K562 (cell line): ENCODE data around the gene CCNL1. TPM values are rescaled to one million over a fixed set of nuclear protein-coding genes. Genes with fewer than 3 reads are reported as not detected.

Experiments used
- BMI1 ChIP-seq: fragments of 150-350 bp; IDR thresholded peaks from 2 replicates; pipeline ENCODE4 v1.6.1; 2014; ENCODE audit warnings: low read length
- DIDO1 ChIP-seq: fragments of 450-650 bp; IDR thresholded peaks from 2 replicates; pipeline ENCODE4 v1.6.1; 2016; ENCODE audit warnings: low read depth, missing biosample characterization, missing genetic modification characterization
- EP300 ChIP-seq: IDR thresholded peaks from 2 replicates; pipeline ENCODE4 v1.6.1; 2012; ENCODE audit warnings: low read length, improper control_type of control experiment
- ERF ChIP-seq: fragments of 450-650 bp; formaldehyde crosslinking; IDR thresholded peaks from 2 replicates; pipeline ENCODE4 v1.4.0; 2020; ENCODE audit warnings: mild to moderate bottlenecking, mixed read lengths
- ETV1 ChIP-seq: fragments of 450-650 bp; conservative IDR thresholded peaks from 2 replicates; pipeline ENCODE4 v1.6.1; 2016; ENCODE audit warnings: missing genetic modification characterization, control low read depth, low read depth, missing compliant biosample characterization
- EZH2 ChIP-seq: IDR thresholded peaks from 2 replicates; pipeline ENCODE4 v1.6.1; 2012; ENCODE audit warnings: low read depth, mild to moderate bottlenecking, inconsistent platforms, low read length, borderline replicate concordance
- FOXA1 ChIP-seq: fragments of 450-650 bp; IDR thresholded peaks from 2 replicates; pipeline ENCODE4 v1.6.1; 2016; ENCODE audit warnings: mild to moderate bottlenecking, borderline replicate concordance
- GATAD2A ChIP-seq: fragments of 450-650 bp; IDR thresholded peaks from 2 replicates; pipeline ENCODE4 v1.6.1; 2017
- HMG20B ChIP-seq: fragments of 250-450 bp; sonication (Bioruptor Pico); IDR thresholded peaks from 2 replicates; pipeline ENCODE4 v1.5.0; 2021; ENCODE audit warnings: mild to moderate bottlenecking
- HSF4 ChIP-seq: fragments of 250-450 bp; sonication (Bioruptor Pico); IDR thresholded peaks from 2 replicates; pipeline ENCODE4 v2.1.2; 2022; ENCODE audit warnings: mild to moderate bottlenecking, moderate library complexity, borderline replicate concordance
- ILF3 ChIP-seq: fragments of 450-650 bp; IDR thresholded peaks from 2 replicates; pipeline ENCODE4 v1.6.1; 2018; ENCODE audit warnings: antibody characterized with exemption, mild to moderate bottlenecking, moderate library complexity, borderline replicate concordance
- KAT2B ChIP-seq: IDR thresholded peaks from one replicate; pipeline ENCODE4 v1.6.1; 2012; ENCODE audit warnings: low read depth, mild to moderate bottlenecking, control low read depth, inconsistent platforms, low read length, moderate library complexity
- KLF6 ChIP-seq: fragments of 250-450 bp; sonication (Bioruptor Pico); IDR thresholded peaks from 2 replicates; pipeline ENCODE4 v1.4.0; 2020; ENCODE audit warnings: mild to moderate bottlenecking, moderate library complexity, borderline replicate concordance
- MEIS2 ChIP-seq: fragments of 450-650 bp; IDR thresholded peaks from 2 replicates; pipeline ENCODE4 v1.6.1; 2014; ENCODE audit warnings: mild to moderate bottlenecking; ENCODE audit not compliant: partially characterized antibody
- NELFE ChIP-seq: IDR thresholded peaks from 2 replicates; pipeline ENCODE4 v1.6.1; 2011; ENCODE audit warnings: mild to moderate bottlenecking; ENCODE audit not compliant: insufficient read depth, insufficient read length
- NFYB ChIP-seq: IDR thresholded peaks from 2 replicates; pipeline ENCODE4 v1.6.1; 2011; ENCODE audit warnings: mild to moderate bottlenecking, moderate library complexity; ENCODE audit not compliant: insufficient read length; ENCODE audit errors: extremely low read depth
- NKRF ChIP-seq: fragments of 450-650 bp; IDR thresholded peaks from 2 replicates; pipeline ENCODE4 v1.6.1; 2016; ENCODE audit warnings: borderline replicate concordance
- NR1H2 ChIP-seq: sonication (generic); formaldehyde crosslinking; IDR thresholded peaks from 2 replicates; pipeline ENCODE4 v1.4.0; 2020; ENCODE audit warnings: mild to moderate bottlenecking, missing genetic modification reagents
- NR2C2 ChIP-seq, 2 experiments: fragments of 200-800 bp in 1 of 2; sonication (Bioruptor generic) in 1 of 2; sonication (generic) in 1 of 2; formaldehyde crosslinking in 1 of 2; IDR thresholded peaks; 2 replicates each; pipeline versions ENCODE4 v1.6.1 to v1.8.0; 2016 to 2022; ENCODE audit warnings: mild to moderate bottlenecking in 1 of 2, missing compliant biosample characterization in 1 of 2, missing genetic modification characterization in 1 of 2, missing genetic modification reagents in 1 of 2
- PHF20 ChIP-seq: fragments of 450-650 bp; IDR thresholded peaks from 2 replicates; pipeline ENCODE4 v1.6.1; 2018; ENCODE audit not compliant: partially characterized antibody
- RCOR1 ChIP-seq, 2 experiments: IDR thresholded peaks; 2 replicates each; pipeline ENCODE4 v1.6.1; 2012; ENCODE audit warnings: low read depth in 2 of 2, low read length in 2 of 2, borderline replicate concordance in 1 of 2, improper control_type of control experiment in 1 of 2
- SMAD2 ChIP-seq: fragments of 150-350 bp; IDR thresholded peaks from 2 replicates; pipeline ENCODE4 v1.6.1; 2014; ENCODE audit warnings: low read depth, mild to moderate bottlenecking, low read length
- SMARCE1 ChIP-seq: fragments of 450-650 bp; IDR thresholded peaks from 2 replicates; pipeline ENCODE4 v1.7.1; 2016; ENCODE audit warnings: mild to moderate bottlenecking
- TBL1XR1 ChIP-seq, 2 experiments: IDR thresholded peaks; 2 replicates each; pipeline ENCODE4 v1.6.1; 2012; ENCODE audit warnings: improper control_type of control experiment in 2 of 2, low read length in 2 of 2, mild to moderate bottlenecking in 1 of 2
- TRIM24 ChIP-seq, 2 experiments: fragments of 450-650 bp; IDR thresholded peaks; 2 replicates each; pipeline ENCODE4 v1.6.1; 2016
- ZFP36 ChIP-seq: fragments of 150-350 bp; IDR thresholded peaks from 2 replicates; pipeline ENCODE4 v1.6.1; 2018; ENCODE audit warnings: low read length, low read depth; ENCODE audit not compliant: partially characterized antibody
- ZNF253 ChIP-seq: fragments of 250-450 bp; sonication (Bioruptor Pico); conservative IDR thresholded peaks from 2 replicates; pipeline ENCODE4 v1.6.1; 2021; ENCODE audit warnings: mild to moderate bottlenecking
- polyA plus RNA-seq, 8 experiments: library from polyadenylated mRNA; depleted of rRNA in 4 of 8; stranded (reverse) in 5 of 8; unstranded in 3 of 8; fragments of >200 nt; fragmentation: Nextera tagmentation in 2 of 8; fragmentation: Illumina TruSeq in 1 of 8; extraction: Ambion mirVana in 2 of 8; extraction: Trizol in 1 of 8; gene quantifications; 2 replicates each; pipeline versions ENCODE4 v1.2.1 to v1.2.3, GENCODE V29; 2011 to 2014; ENCODE audit warnings: inconsistent platforms in 1 of 8, missing spikeins in 1 of 8
- total RNA-seq, 7 experiments: library from RNA; depleted of rRNA in 6 of 7; stranded (reverse); fragments of >200 nt in 6 of 7; fragmentation: Illumina TruSeq in 2 of 7; extraction: Trizol in 2 of 7; gene quantifications; 2 replicates each; pipeline versions ENCODE4 v1.2.1 to v1.2.3, GENCODE V29; 2011 to 2021; ENCODE audit warnings: low replicate concordance in 1 of 7
- TF ChIP-seq, protein P1 (sequence below): sonication (generic); formaldehyde crosslinking; IDR thresholded peaks from 2 replicates; pipeline ENCODE4 v1.4.0; 2020; ENCODE audit warnings: mild to moderate bottlenecking, missing genetic modification reagents

Gene CCNL1
- total and polyA plus RNA-seq, 9 of the 15 experiments (the other 6 are each of a cell fraction or from before 2014, with no cell fraction given): 16.1 to 186 (median 132) TPM

DNA sequence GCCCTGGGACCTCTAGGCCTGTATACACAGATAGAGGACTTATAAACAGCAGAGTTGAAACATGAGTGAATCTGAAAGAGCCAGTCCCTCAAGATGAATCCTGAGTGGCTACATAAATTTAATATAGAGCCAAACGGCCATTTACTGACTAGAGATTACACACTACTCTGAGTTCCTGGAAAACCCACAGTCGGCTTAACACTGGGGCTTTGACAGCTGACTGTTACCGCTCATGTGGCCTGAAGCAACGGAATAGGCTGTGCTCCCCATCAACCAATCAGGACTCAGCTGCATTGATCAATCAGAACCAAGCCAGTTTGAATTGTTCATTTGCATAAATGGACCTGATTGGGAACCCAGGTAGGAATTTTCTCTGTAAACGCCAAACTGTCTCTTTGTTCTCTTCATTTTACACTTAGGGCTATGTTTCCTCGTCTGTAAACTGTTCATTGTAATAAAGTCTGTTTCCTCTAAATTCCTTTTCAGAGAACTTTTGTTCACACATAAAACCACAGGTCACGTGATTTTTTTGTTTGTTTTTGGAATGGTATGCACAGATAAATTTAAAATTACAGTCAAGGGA is 40.5 kb downstream of the CCNL1 start (continued):
- 0 out of 2 replicates have a peak, but pooled peaks have one; percentile 56 for TF ChIP-seq ERF (CRISPR knock-in tag)
- no peak for TF ChIP-seq PHF20
- TF ChIP-seq HSF4: no peak
- no peak for TF ChIP-seq DIDO1 (tag)
- no peak for TF ChIP-seq FOXA1
- peak in 1 of 2 experiments; percentile 82; a peak in 2 of 4 replicates for TF ChIP-seq RCOR1 (IDR thresholded peaks at IDR 0.05; ENCODE audit: borderline replicate concordance in 1 of 2, low read depth in 2 of 2, low read length in 2 of 2)
- TF ChIP-seq NELFE: no peak
- TF ChIP-seq, protein P1, sequence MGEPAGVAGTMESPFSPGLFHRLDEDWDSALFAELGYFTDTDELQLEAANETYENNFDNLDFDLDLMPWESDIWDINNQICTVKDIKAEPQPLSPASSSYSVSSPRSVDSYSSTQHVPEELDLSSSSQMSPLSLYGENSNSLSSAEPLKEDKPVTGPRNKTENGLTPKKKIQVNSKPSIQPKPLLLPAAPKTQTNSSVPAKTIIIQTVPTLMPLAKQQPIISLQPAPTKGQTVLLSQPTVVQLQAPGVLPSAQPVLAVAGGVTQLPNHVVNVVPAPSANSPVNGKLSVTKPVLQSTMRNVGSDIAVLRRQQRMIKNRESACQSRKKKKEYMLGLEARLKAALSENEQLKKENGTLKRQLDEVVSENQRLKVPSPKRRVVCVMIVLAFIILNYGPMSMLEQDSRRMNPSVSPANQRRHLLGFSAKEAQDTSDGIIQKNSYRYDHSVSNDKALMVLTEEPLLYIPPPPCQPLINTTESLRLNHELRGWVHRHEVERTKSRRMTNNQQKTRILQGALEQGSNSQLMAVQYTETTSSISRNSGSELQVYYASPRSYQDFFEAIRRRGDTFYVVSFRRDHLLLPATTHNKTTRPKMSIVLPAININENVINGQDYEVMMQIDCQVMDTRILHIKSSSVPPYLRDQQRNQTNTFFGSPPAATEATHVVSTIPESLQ (CRISPR knock-in tag): no peak
- peak; percentile 85 for TF ChIP-seq MEIS2
- TF ChIP-seq TBL1XR1 (IDR thresholded peaks at IDR 0.05; ENCODE audit: low read length in 2 of 2): peak in 1 of 2 experiments; percentile 70; a peak in 1 of 4 replicates
- peak in 1 of 2 experiments; percentile 53; a peak in 2 of 4 replicates for TF ChIP-seq TRIM24 (IDR thresholded peaks at IDR 0.05)
- TF ChIP-seq KAT2B: no peak
- TF ChIP-seq SMARCE1: no peak
- no peak for TF ChIP-seq NKRF
- TF ChIP-seq NR2C2 (CRISPR knock-in tag; IDR thresholded peaks at IDR 0.05): no peak
- TF ChIP-seq NR2C2 (tag; IDR thresholded peaks at IDR 0.05): peak; percentile 45; the same call in 1 of the 2 replicates
- peak; percentile 58 for TF ChIP-seq ETV1 (tag)
- TF ChIP-seq HMG20B (CRISPR knock-in tag): no peak
- TF ChIP-seq SMAD2: no peak
- no peak for TF ChIP-seq BMI1
- peak; percentile 47; the same call in 1 of the 2 replicates for TF ChIP-seq KLF6 (CRISPR knock-in tag)
- peak; percentile 77 for TF ChIP-seq NFYB
- TF ChIP-seq GATAD2A: no peak
- no peak for TF ChIP-seq NR1H2 (CRISPR knock-in tag)
- TF ChIP-seq EZH2: no peak
- peak; percentile 91 for TF ChIP-seq EP300
- TF ChIP-seq ILF3: no peak
- no peak for TF ChIP-seq ZNF253
- TF ChIP-seq ZFP36: no peak
